Neural progenitor cell (in vitro differentiated cells): ENCODE results near the gene FBXO44. TPM values are rescaled to one million over a fixed set of nuclear protein-coding genes. Genes with fewer than 3 reads are reported as not detected.
A peak's percentile ranks its signal among the peaks of the same experiment; 100 is the strongest.

ENCODE experiments used
- DNase-seq: peaks from one replicate; pipeline ENCODE4 v3.0.0-alpha.2; 2016; ENCODE audit warnings: low spot score
- H2AFZ ChIP-seq: fragments of 200-600 bp; sonication (generic); replicated peaks from 2 replicates; pipeline ENCODE4 v1.6.1; 2016; ENCODE audit warnings: antibody characterized with exemption
- H3F3A ChIP-seq: fragments of 200-600 bp; sonication (generic); 2 replicates; pipeline ENCODE4 v1.6.1; 2016; ENCODE audit warnings: antibody characterized with exemption, low read depth
- H3K27ac ChIP-seq: fragments of 200-600 bp; sonication (generic); 2 replicates; pipeline ENCODE4 v1.5.1; 2016; ENCODE audit warnings: mild to moderate bottlenecking
- H3K27me3 ChIP-seq: fragments of 200-600 bp; sonication (generic); 2 replicates; pipeline ENCODE4 v1.6.1; 2016; ENCODE audit warnings: mild to moderate bottlenecking, moderate library complexity
- H3K36me3 ChIP-seq: fragments of 200-600 bp; sonication (generic); 2 replicates; pipeline ENCODE4 v1.5.1; 2016
- H3K4me1 ChIP-seq: fragments of 200-600 bp; sonication (generic); 2 replicates; pipeline ENCODE4 v1.6.1; 2016; ENCODE audit warnings: mixed run types
- H3K4me2 ChIP-seq: fragments of 200-600 bp; sonication (generic); 2 replicates; pipeline ENCODE4 v1.6.1; 2016
- H3K4me3 ChIP-seq: fragments of 200-600 bp; sonication (generic); 2 replicates; pipeline ENCODE4 v1.5.1; 2016
- H3K79me2 ChIP-seq: fragments of 200-600 bp; sonication (generic); 2 replicates; pipeline ENCODE4 v1.6.1; 2016; ENCODE audit warnings: low read depth
- H3K9ac ChIP-seq: fragments of 200-600 bp; sonication (generic); 2 replicates; pipeline ENCODE4 v1.6.1; 2016
- H3K9me3 ChIP-seq: fragments of 200-600 bp; sonication (generic); 2 replicates; pipeline ENCODE4 v1.5.1; 2016; ENCODE audit warnings: low read depth
- H4K20me1 ChIP-seq: fragments of 200-600 bp; sonication (generic); 2 replicates; pipeline ENCODE4 v1.6.1; 2016; ENCODE audit warnings: low read depth
- H3K27ac Mint-ChIP-seq: 3 replicates; pipeline ENCODE4 v1.8.0; 2021; ENCODE audit warnings: mixed read lengths
- H3K27me3 Mint-ChIP-seq: 2 replicates; pipeline ENCODE4 v1.8.0; 2022; ENCODE audit warnings: low read depth, mild to moderate bottlenecking, inconsistent platforms, moderate library complexity, mixed read lengths; ENCODE audit not compliant: insufficient read depth
- H3K36me3 Mint-ChIP-seq: 3 replicates; pipeline ENCODE4 v1.8.0; 2021; ENCODE audit warnings: mixed read lengths
- H3K4me1 Mint-ChIP-seq: 3 replicates; pipeline ENCODE4 v1.8.0; 2021; ENCODE audit warnings: mixed read lengths
- H3K4me3 Mint-ChIP-seq: 3 replicates; pipeline ENCODE4 v1.8.0; 2021; ENCODE audit warnings: mild to moderate bottlenecking, moderate library complexity, mixed read lengths
- H3K9me3 Mint-ChIP-seq: 3 replicates; pipeline ENCODE4 v1.8.0; 2020; ENCODE audit warnings: mixed read lengths
- CTCF ChIP-seq: fragments of 200-600 bp; sonication (generic); IDR thresholded peaks from 2 replicates; pipeline ENCODE4 v1.5.1; 2017; ENCODE audit warnings: antibody characterized with exemption, mild to moderate bottlenecking
- EZH2 ChIP-seq: fragments of 200-600 bp; sonication (generic); IDR thresholded peaks from 2 replicates; pipeline ENCODE4 v1.6.1; 2017; ENCODE audit warnings: antibody characterized with exemption, mild to moderate bottlenecking, moderate library complexity
- EZH2phosphoT487 ChIP-seq: fragments of 200-600 bp; sonication (generic); IDR thresholded peaks from 2 replicates; pipeline ENCODE4 v1.6.1; 2017; ENCODE audit warnings: antibody characterized with exemption
- total RNA-seq: library from RNA; depleted of rRNA; stranded (reverse); fragments of >200 nt; gene quantifications from 2 replicates; pipeline ENCODE4 v1.2.3, GENCODE V29; 2015; ENCODE audit warnings: low replicate concordance

The FBXO44 gene
- total RNA-seq, 1 donor from 2014 or later = 5.3 TPM

- H3K9me3 ChIP-seq = no peaks in the 10 kb centered on the region
- Mint-ChIP-seq H3K27me3 (peaks cover 10% of the 10 kb centered on the region), H3K36me3 (peaks cover 3% of the 10 kb centered on the region), H3K4me3 (peak within 1 kb of the TSS; percentile 93), H3K9me3 (no peaks in the 10 kb centered on the region), H3K4me1 (peaks cover 23% of the 10 kb centered on the region), H3K27ac (peak within 1 kb of the TSS; percentile 78)
- peak within 1 kb of the TSS; percentile 79 for H3K4me3 ChIP-seq
- H3K9ac ChIP-seq = peak within 1 kb of the TSS; percentile 56
- no peaks in the 10 kb centered on the region for H3K27me3 ChIP-seq
- H4K20me1 ChIP-seq = peaks cover 76% of the 10 kb centered on the region
- TF ChIP-seq CTCF = no peak
- TF ChIP-seq EZH2phosphoT487 = peak; percentile 28
- peaks cover 53% of the 10 kb centered on the region for H3F3A ChIP-seq
- H3K4me1 ChIP-seq = peaks cover 17% of the 10 kb centered on the region
- H3K4me2 ChIP-seq = peak within 1 kb of the TSS; percentile 81
- DNase-seq = peak; percentile 90
- H3K79me2 ChIP-seq = peaks cover 50% of the 10 kb centered on the region
- H2AFZ ChIP-seq = peak within 1 kb of the TSS; percentile 78
- no peaks in the 10 kb centered on the region for H3K36me3 ChIP-seq
- H3K27ac ChIP-seq = peak within 1 kb of the TSS; percentile 18
These were observed 26.5 kb downstream of the FBXO44 start, which contains the start of gene MAD2L2 for GRCh38 chr1:11681071-11681771. MAD2L2 (minus strand) TSS chr1:11681148; CDS start chr1:11680601, 547 bp downstream.

DNA sequence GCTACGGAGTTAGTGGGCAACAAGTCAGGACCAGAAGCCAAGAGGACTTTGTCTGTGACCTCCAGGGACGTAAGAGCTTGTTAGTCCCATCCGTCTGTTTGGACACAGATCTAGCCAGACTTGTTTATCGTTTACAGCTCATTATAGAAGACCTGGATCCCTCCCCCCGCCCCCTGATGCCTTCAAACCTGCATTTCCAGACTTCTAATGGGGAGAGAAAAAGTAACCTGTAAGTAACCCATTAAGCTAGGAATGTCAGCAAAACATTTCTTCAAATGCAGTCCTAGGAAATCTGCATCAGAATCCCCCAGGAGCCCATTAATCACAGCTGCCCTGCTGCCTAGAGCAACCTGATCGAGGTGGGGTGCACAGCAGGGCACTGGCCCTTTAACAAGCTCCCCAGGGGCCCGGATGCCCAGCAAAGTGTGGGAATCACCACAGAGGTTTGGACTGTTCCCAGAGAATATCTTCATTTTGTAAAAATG lies 27.7 kb downstream of the FBXO44 start:
- Histone ChIP-seq H3K4me1 (peaks cover 17% of the 10 kb centered on the region), H3K4me3 (peak overlapping the region; percentile 79)
- TF ChIP-seq CTCF (no peak), EZH2phosphoT487 (no peak), EZH2 (no peak)

DNA sequence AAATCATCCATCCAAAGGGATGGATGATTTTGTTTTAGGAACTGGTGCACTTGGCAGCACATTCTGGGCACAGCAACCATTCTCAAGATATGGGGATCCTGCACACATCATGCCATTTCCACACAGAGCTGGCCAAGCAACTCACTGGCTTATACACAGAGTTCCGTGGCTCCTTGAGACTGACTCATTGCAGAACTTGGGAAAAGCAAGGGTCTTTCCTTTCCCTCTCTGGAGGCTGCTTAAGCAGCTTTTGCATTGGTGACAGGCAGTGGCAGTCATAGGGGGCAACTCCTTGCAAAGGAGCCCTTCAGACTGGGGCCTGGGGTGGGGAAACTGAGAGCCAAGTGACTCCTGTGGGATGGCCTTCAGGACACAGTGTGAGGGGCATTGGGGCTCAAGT lies 28.1 kb downstream of the FBXO44 start:
- H3K79me2 ChIP-seq = peaks cover 64% of the 10 kb centered on the region
- no peak overlapping the region for H3K27ac Mint-ChIP-seq
- peaks cover 23% of the 10 kb centered on the region for H3K4me1 Mint-ChIP-seq
- peaks cover 53% of the 10 kb centered on the region for H3F3A ChIP-seq
- H3K9ac ChIP-seq = no peak overlapping the region
- H3K27ac ChIP-seq = no peak overlapping the region
- no peaks in the 10 kb centered on the region for H3K36me3 ChIP-seq
- H4K20me1 ChIP-seq = peaks cover 72% of the 10 kb centered on the region
- TF ChIP-seq EZH2phosphoT487 = no peak
- TF ChIP-seq EZH2 = no peak
- no peak for TF ChIP-seq CTCF
- H3K4me2 ChIP-seq = peak overlapping the region; percentile 81
- H2AFZ ChIP-seq = no peak overlapping the region
- H3K4me1 ChIP-seq = peaks cover 17% of the 10 kb centered on the region
- no peaks in the 10 kb centered on the region for H3K27me3 ChIP-seq
- H3K9me3 Mint-ChIP-seq = no peaks in the 10 kb centered on the region
- no peak for DNase-seq
- H3K4me3 ChIP-seq = peak overlapping the region; percentile 79
- H3K27me3 Mint-ChIP-seq = peaks cover 14% of the 10 kb centered on the region
- peaks cover 3% of the 10 kb centered on the region for H3K36me3 Mint-ChIP-seq
- H3K9me3 ChIP-seq = no peaks in the 10 kb centered on the region
- H3K4me3 Mint-ChIP-seq = peak overlapping the region; percentile 73

More for the DNA sequence above, 27.7 kb downstream of the FBXO44 start:
- Mint-ChIP-seq H3K27ac (peak overlapping the region; percentile 10), H3K36me3 (peaks cover 3% of the 10 kb centered on the region), H3K27me3 (peaks cover 12% of the 10 kb centered on the region), H3K4me3 (peak overlapping the region; percentile 93), H3K9me3 (no peaks in the 10 kb centered on the region), H3K4me1 (peaks cover 23% of the 10 kb centered on the region)
- H3K27me3 ChIP-seq = no peaks in the 10 kb centered on the region
- H3K79me2 ChIP-seq = peaks cover 61% of the 10 kb centered on the region
- DNase-seq = no peak
- no peaks in the 10 kb centered on the region for H3K9me3 ChIP-seq
- peaks cover 53% of the 10 kb centered on the region for H3F3A ChIP-seq
- H3K36me3 ChIP-seq = no peaks in the 10 kb centered on the region
- no peak overlapping the region for H3K9ac ChIP-seq
- no peak overlapping the region for H2AFZ ChIP-seq
- peaks cover 69% of the 10 kb centered on the region for H4K20me1 ChIP-seq
- peak overlapping the region; percentile 81 for H3K4me2 ChIP-seq
- no peak overlapping the region for H3K27ac ChIP-seq
